IPS-18c (cell line): Measurements from ENCODE around the gene INPP5A.
"Not testable (repeated sequence)": the region's sequence is repeated elsewhere in the genome, so short reads cannot be mapped to it uniquely, and the experiment has no call there.

Experiments used
- H3K4me3 ChIP-seq: 2 replicates; pipeline ENCODE4 v1.7.0; 2013; ENCODE audit warnings: low read depth, mild to moderate bottlenecking, low read length, moderate library complexity; ENCODE audit not compliant: insufficient read depth
- H3K9me3 ChIP-seq: one replicate; pipeline ENCODE4 v1.6.1; 2013; ENCODE audit warnings: mild to moderate bottlenecking, low read length, moderate library complexity; ENCODE audit not compliant: control insufficient read depth, insufficient read depth

The INPP5A gene

DNA sequence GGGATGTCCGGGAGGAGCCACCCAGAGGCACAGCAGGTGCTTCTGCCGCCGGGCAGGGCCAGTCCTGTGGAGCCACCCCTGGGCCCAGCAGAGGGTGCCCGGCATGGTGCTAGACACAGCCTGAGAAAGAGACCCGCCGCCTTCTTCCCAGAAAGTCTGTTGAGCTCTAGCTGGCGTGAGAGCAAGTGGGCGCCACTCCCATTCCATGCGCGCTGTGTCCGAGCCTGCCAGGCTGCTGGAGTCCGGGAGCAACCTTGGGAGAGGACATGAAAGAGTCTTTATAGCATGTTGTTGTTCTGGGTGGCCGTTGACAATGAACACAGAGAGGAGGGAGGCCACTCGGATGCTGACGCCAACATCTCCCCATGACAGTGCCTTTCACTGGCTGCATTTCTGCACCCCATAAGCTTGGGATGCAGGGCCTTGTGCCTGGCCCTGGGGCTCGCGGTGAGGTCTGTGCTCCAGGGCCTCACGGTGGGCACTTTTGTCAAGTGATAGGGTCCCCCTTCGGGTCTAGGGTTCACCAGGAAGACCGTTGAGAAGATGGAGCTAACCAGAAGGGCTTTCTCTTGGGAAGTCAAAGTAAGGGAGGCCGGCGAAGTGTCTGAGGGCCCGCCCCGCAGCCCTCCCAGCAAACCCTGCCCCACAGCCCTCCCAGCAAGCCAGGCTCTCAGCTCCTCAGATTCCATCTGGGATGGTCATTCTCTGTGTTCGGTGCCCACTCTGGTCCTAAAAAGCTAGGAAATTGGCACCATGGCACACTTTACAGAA lies 201.1 kb downstream of the INPP5A start:
- H3K4me3 ChIP-seq, result no peak overlapping the region
- H3K9me3 ChIP-seq, result no peaks in the 10 kb centered on the region

- no peaks in the 10 kb centered on the region for H3K9me3 ChIP-seq
- no peak overlapping the region for H3K4me3 ChIP-seq
Observed at GRCh38 chr10:132739225-132739613, 201.6 kb downstream of the INPP5A start.

DNA sequence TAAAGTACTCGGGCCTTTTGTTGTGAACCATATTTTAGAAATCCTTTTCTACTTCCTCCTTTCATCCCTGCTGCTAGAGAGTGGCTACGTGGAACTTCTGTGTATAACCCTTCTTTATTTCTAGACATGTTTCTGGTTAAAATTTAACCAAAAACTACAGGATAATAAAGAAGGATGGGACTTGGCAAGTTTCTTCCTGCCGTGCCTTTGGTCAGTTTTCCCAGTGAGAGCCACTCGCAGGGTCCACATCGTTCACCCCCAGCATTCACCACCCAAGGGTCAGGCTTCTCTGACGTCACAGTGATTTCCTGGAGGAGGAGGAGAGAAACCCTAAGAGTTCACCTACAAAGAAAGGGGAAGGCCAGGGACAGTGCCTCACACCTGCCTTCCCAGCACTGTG lies 203.0 kb downstream of the INPP5A start:
- Histone ChIP-seq H3K9me3 (no peaks in the 10 kb centered on the region), H3K4me3 (no peak overlapping the region)

DNA sequence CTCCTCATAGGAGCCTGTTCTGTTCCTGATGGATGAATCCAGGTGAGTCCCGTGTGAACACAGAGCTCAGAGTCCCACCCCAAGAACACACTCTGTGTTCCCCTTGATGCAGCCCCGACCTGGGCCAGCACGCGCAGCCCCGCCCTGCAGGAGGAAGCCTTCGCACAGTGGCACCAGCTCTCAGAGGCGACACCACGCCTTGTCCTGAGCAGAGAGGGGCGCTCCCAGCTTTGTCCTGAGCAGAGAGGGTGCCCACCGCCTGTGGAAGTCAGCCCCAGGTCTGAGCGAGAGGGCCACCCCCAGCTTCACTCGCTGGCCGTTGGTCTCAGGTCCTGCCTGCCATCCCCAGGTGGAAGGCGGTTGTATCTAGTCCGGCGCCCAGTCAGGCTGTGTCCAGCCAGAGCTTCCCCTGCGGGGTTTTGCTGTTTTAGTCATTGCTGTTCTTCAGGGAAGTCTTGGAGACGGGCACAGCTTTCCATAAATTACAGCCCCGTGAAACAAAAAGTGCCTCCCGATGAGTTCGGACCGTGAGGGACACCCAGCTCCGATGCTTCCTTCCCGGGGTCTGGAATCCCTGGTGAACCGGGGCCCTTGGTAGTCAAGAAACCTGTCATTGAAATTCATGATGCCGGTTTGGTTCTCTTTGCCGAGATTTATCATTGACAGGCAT lies 204.7 kb downstream of the INPP5A start:
- no peak overlapping the region for H3K4me3 ChIP-seq
- H3K9me3 ChIP-seq, result no peaks in the 10 kb centered on the region

DNA sequence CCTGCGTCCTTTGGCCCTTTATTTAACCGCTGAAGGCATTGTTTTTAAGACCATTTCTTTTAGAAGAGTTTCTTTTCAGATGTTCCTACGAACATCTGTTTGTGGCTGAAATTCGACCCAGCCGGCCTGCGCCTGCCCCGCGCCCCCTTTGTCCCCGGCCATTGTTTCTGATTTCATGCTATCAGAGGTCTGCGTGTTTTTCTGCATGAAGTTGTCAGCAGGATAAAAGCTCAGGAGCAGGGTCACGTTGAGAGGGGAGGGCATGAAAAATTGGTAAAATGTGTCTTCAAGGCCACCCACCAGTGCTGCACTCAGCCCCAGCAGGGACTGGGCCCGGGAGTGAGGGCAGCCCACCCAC lies 205.2 kb downstream of the INPP5A start:
- no peaks in the 10 kb centered on the region for H3K9me3 ChIP-seq

GRCh38 chr10:132743196-132743924 lies 205.8 kb downstream of the INPP5A start:
- H3K9me3 ChIP-seq, H3K4me3 ChIP-seq: not testable (repeated sequence)

More for the DNA sequence above, 205.2 kb downstream of the INPP5A start:
- H3K4me3 ChIP-seq, result no peak overlapping the region

DNA sequence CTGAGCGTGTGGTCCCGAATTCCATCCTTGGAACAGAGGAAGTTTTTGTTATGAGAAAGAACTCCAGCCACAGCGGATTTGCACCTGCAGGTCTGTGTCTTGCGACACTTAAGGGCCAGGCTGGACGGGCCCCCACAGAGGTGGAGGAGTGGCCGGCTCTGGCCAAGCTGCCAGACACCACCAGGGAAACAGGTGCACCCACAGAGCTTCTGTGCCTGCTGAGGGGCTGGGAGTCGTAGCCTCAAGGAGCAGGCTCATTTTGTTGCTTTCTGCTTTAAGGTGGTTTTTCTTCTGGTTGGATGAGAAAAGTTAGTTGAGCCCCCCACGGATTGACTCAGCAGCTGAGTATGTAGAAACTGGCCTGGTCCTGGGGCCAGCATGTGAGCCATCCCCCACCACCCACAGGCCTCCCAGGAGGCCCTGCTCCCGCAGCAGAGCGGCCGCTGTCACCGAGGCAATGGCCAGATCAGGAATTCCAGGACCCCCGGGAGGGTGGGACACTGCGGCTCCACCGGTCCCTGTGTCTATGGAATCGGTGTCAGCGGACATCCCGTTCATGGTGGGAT lies 206.4 kb downstream of the INPP5A start:
- H3K9me3 ChIP-seq, result no peaks in the 10 kb centered on the region
- no peak overlapping the region for H3K4me3 ChIP-seq

DNA sequence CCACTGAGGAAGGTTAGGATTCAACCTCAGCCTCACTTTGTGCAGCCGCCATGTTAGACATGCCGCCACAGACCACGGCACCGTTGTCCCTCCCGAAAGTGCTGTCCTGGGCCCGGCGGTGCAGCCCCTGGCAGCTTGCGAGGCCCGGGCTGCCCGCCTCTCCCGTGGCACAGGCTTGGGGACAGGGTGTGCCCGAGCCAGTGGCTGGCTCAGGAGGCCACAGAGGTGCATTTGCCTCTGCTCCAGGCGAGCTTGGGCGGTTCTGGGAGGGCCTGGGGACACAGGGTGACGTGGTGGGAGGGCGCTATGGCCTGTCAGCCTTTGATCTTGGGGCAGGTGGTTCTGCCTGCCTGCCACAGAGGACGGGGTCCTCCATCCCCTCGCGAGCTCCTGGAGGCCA lies 207.3 kb downstream of the INPP5A start:
- Histone ChIP-seq H3K9me3 (no peaks in the 10 kb centered on the region), H3K4me3 (no peak overlapping the region)

- H3K4me3 ChIP-seq, result no peak overlapping the region
- no peaks in the 10 kb centered on the region for H3K9me3 ChIP-seq
Observed at GRCh38 chr10:132745511-132745910, 207.9 kb downstream of the INPP5A start.

DNA sequence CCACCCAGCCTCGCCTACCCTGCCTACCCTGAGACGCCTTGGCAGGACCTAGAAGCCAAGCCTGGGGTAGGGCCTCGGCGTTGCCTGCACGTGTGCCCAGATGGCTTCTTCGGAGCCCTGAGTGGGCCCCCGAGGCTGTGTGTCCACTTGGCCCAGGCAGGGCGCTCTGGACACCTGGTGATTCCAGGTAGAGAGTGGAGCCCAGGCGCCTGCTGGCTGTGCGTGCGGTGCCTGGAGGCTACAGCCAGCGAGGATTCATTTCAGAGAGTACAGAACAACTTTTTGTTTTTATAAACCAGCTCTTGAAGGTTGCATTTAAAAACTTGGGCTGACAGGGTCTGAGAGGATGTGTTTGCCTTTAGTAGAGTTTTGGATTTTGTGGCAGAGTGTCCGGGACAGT lies 208.4 kb downstream of the INPP5A start:
- H3K9me3 ChIP-seq, result no peaks in the 10 kb centered on the region

GRCh38 chr10:132746386-132746785 lies 208.8 kb downstream of the INPP5A start:
- Histone ChIP-seq H3K9me3 (no peaks in the 10 kb centered on the region), H3K4me3 (no peak overlapping the region)

More for the DNA sequence above, 208.4 kb downstream of the INPP5A start:
- H3K4me3 ChIP-seq, result no peak overlapping the region

GRCh38 chr10:132746801-132747625 lies 209.4 kb downstream of the INPP5A start:
- Histone ChIP-seq H3K9me3 (no peaks in the 10 kb centered on the region), H3K4me3 (no peak overlapping the region)

- no peaks in the 10 kb centered on the region for H3K9me3 ChIP-seq
- H3K4me3 ChIP-seq, result no peak overlapping the region
Observed at GRCh38 chr10:132748135-132748534, 210.5 kb downstream of the INPP5A start.

DNA sequence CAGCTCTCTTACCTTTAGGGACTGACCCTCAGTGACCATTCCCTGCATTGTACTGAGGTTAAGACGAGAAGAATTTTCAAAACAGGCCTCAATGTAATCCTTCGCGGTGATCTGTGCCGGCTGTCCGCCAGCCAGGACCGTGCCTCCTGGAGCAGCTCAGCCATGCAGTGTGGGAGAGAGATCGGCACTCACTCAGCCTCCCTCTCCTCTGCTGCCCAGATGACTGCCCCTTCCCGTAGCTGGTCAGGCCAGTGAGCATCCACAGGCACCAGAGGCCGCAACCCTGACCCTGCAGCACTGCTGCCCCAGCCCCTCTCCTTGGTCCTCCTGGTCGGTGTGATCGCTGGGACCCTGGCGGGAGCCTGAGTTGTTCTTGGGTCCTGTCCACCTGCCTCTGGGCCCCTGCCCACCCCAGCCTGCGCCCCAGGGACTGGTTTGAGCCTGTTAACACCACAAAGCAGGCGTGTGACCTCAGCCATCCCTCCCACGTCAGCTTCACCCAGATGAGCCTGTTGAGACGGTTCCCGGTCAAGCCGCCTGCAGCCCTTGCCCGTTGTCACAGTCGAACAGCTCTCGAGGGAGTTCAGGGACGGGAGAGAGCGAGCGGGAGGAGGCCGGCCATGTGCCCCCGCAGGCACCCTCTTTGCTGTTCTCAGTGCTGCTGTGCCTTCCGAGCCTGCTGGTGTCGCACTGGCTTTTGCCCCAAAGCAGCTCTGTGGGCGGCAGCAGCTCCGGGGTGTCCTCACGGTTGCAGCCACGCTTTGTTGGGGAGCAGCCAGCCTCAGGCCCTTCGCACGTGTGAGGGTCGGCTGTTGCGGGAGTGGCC lies 211.2 kb downstream of the INPP5A start:
- Histone ChIP-seq H3K9me3 (no peaks in the 10 kb centered on the region), H3K4me3 (no peak overlapping the region)

GRCh38 chr10:132749371-132749795 lies 211.8 kb downstream of the INPP5A start:
- no peak overlapping the region for H3K4me3 ChIP-seq
- H3K9me3 ChIP-seq, result no peaks in the 10 kb centered on the region

- Histone ChIP-seq H3K4me3 (no peak overlapping the region), H3K9me3 (no peaks in the 10 kb centered on the region)
Observed at GRCh38 chr10:132750936-132751335, 213.3 kb downstream of the INPP5A start.
